Hippocampal formation (tissue), 2 donors: ENCODE measurements around the gene BRSK1.
"Not testable (repeated sequence)": the region's sequence is repeated elsewhere in the genome, so short reads cannot be mapped to it uniquely, and the experiment has no call there.

ENCODE experiments used
- DNase-seq, 2 donors: peaks; one replicate each; lab custom pipeline; 2025; lab: John Stamatoyannopoulos, UW

Gene BRSK1

DNA sequence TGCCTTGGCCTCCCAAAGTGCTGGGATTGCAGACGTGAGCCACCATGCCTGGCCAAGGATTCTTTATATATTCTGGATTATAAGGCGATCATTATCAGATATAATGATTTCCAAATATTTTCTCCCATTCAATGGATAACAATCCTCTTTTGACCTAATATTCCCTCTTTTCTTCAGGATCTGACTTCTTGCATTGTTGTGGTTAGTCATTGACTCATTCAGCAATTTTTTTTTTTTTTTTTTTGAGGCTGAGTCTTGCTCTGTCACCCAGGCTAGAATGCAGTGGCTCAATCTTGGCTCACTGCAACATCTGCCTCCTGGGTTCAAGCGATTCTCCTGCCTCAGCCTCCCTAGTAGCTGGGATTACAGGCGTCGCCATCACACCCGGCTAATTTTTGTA, 46.0 kb downstream of the BRSK1 start:
- DNase-seq, result not testable (repeated sequence)

DNA sequence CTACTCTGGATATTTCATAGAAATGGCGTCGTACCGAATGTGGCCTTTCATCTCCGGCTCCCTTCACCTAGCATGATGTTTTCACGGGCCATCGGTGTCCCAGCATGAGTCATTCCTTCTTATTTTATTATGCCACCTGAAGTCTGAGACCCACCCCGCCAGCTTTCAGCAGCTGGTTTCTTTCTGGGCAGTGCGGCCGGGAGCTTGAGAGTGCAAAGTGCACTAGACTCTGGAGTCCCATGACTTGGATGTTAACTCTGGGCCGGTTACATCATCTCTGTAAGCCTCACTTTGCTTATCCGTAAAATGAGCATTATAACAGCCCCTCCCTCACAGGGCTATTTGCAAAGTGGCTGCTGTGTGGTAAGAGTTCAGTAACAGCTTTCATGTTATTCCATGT, 50.1 kb downstream of the BRSK1 start:
- DNase-seq, result no peak

DNA sequence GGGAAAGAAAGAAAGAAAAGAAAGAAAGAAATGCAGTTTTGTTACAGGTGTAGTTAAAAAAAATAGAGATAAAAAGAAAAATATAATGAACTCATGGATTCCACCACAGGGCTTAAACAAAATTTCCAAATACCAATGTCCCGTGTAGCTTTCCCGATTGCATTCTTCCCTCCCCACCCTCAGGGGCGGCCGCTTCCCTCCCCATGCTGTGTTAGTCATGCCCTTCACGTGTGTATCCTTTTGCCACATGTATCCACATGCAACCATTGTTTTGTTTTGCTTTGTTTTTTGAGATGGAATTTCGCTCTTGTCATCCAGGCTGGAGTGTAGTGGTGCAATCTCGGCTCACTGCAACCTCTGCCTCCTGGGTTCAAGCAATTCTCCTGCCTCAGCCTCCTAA, 52.3 kb downstream of the BRSK1 start:
- no peak for DNase-seq

DNA sequence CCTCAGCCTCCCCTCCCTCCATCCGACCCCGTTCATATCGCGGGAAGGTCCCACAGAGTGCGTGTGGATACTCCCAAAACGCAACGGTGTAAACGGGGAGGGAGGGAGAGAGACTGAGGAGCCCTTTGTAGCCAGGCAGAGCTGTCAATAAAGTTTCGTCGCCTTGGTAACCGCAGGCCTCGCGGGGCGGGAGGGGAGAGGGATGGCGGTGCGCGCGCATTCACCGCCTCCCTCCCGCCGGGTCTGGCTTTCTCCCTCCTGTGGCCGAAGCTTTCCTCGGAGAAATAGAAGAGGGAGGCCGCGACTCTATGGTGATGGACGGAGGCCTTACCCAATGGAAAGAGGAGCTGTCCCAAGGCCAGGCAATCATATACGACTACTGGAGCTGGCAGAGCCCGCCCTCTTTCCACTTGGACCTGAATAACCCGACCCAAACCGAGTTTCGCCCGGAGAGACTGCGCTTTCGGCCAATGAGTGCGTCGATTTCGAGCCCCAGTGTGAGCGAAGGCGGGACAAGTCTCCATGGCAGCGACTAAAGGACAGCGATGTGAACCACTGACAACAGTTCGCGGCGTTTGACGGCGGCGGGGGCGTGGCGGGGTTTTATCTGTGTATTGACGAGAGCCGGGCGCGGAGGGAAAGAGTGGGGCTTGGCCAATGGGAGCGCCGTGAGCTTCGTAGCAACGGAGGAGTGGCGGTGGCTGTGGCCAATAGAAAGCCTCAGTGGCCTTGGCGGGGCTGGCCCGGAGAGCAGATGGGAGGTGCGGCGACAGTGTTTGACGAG, 55.5 kb downstream of the BRSK1 start, which contains the start of gene KMT5C:
Gene KMT5C, plus strand, starts transcription at position 772 of the 784 bp plus-strand sequence. CDS start 2,061 bp downstream, outside the sequence.
- peak; percentile 100 for DNase-seq

- no peak for DNase-seq
Observed at GRCh38 chr19:55339889-55340783, 56.3 kb downstream of the BRSK1 start.

- no peak for DNase-seq
Observed at GRCh38 chr19:55340784-55341147, 57.0 kb downstream of the BRSK1 start.

DNA sequence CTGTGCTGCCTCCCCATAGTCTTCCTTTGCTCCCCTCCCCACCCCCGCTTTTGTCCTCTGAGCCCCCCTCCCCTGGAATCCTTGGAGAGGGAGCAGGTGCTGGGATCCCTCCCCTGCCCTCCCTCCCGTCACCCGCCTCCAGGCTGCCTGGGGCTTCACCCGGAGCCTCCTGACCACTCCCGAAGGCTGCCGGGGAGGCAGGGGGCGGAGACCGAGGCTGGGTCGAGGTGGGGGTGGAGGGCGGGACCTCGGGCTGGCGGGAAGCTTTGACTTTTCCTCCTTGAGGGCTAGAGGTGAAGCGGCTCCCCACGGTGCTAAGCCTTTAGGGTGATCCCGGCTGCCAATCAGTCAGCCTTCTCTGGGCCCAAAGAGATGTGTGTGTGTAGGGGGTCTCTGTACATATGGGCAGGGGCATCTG, 57.4 kb downstream of the BRSK1 start:
- DNase-seq, result no peak

- no peak for DNase-seq
Observed at GRCh38 chr19:55341595-55342531, 58.1 kb downstream of the BRSK1 start.

GRCh38 chr19:55344444-55344843, 60.6 kb downstream of the BRSK1 start:
- peak in 1 of 2 donors; percentile 70 for DNase-seq

DNA sequence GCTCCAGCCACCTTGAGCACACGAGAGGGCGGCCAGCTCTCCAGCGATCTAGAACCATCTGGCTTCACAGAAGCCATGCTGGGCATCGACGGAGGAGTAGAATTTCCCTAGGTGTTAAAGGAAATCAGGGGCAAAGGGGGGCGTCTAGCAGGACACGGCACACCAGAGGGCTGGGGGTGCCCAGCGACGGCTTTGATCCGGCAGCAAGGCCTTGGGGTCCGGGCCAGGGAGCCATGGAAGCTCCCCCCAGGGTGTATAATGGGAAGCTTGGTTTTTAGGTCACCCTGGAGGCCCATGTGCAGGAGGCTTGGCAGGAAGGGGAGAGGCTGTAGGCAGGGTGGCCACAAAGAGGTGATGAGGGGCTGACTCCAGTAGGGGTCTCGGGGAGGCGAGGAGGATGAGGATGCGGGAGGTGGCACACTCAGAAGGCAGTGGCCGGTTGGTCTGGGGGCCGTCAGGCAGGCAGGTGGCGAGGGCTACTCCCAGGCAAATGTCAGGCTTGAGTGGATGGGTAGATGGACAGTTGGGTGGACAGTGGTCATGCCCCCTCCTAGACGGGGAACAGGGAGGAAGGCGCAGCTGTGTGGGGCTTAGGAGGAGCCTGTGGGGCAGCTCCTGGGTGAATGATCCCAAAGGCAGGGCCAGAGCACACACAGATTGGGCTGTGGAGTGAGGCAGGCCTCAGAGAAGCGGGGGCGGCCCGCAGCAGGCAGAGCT, 61.5 kb downstream of the BRSK1 start:
- DNase-seq, result no peak

DNA sequence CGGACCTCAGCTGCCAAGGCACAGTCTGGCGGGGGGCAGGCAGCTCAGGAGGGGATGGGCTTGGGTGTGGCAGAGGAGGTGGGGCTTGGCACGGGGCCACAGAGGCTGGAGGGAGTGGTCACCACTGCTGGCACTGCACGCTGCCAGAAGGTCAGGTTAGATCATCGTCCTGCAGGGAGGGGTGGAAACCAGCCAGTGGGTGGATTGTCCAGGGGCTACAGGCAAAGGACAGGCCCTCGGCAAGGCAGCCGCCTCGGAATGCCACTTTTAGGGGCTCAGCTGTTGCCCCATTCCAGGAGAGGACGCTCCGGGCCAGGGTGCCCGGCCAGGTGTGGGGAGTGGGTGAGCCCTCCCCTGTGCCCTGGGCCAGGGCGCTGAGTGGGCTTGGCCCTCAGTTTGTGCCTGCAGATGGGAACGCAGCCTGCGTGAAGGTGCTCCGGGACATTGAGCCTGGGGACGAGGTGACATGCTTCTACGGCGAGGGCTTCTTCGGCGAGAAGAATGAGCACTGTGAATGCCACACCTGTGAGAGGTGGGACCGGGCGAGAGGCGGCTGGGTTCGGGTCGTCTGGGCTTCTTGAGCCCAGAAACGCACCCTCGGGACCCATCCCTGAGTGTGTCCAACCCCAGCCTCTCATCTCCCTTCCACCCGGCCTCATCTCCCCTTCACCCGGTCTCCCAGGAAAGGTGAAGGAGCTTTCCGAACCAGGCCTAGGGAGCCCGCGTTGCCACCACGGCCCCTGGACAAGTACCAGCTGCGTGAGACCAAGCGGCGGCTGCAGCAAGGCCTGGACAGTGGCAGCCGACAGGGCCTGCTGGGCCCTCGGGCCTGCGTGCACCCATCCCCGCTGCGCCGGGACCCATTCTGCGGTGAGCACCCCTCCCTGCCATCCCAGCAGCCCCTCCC, 62.3 kb downstream of the BRSK1 start:
- no peak for DNase-seq

GRCh38 chr19:55346725-55347441, 63.1 kb downstream of the BRSK1 start:
- DNase-seq, result no peak

- no peak for DNase-seq
Observed at GRCh38 chr19:55347442-55348009, 63.7 kb downstream of the BRSK1 start.

DNA sequence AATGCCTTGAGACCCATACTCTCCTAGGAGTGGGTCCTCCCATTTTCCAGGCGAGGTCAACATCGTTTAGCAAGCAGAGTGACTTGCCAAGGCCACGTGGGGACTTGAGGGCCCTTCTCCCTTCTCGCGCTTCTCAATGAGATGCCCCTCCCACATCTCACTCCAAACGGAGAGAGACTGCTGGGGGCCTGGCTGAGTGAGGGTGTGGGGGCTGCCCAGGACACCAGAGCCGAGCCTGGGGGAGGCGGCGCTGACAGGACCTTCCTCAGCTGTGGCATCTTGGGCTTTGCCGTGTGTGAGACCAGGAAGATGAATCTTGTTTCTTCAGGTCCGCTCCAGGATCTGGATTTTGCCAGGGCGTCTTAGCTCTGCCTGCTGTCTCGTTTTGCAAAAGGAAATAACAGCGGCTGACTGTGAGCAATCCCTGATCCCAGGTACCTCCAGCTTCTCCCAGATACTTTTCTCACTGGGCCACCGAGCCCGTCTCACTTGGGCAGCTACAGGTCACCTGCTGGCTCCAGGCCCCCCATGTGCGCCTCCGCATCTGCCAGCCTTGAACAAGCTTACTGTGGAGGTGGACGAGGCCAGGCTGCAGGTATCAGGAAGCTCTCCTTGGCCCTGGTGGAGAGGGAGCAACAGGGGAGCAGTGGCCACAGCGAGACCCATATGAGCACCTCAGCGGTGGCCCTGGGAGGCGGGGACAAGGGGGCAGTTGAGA, 64.7 kb downstream of the BRSK1 start:
- no peak for DNase-seq

DNA sequence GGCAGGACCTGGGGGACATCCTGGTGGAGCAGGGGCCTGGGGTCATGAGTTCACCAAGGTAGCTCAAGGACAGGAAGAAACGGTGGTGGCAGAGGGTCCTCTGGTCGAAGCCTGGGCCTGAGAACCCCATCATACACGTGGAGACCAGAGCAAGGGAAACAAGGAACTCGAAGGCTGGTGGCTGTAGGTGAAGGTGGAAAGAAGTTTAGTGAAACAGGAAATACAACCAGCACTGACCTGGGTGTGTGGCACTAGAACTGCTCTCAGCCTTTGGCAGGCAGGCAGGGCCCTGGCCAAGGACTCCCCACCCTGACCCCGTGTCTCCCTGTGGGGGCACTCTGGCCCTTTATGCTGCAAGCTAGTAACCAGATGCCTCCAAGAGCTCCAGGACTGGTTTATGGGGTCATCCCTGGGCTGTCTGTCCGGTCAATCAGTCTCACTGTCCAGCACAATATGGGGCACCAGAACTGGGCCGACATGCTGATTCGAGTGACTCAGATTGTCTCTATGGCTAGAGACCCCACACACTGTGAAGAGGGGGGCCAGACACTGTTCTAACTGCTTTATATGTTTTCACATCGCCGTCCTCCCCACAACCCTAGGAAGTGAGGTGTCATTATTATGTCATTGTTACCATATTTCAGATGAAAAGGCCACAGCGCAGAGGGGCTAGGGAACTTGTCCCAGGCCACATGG, 67.0 kb downstream of the BRSK1 start:
- no peak for DNase-seq

- no peak for DNase-seq
Observed at GRCh38 chr19:55352040-55352439, 68.2 kb downstream of the BRSK1 start.

- DNase-seq, result no peak
Observed at GRCh38 chr19:55352549-55353145, 68.8 kb downstream of the BRSK1 start.
